ENCODE data around the gene ZBTB40. TPM values are rescaled to one million over a fixed set of nuclear protein-coding genes. Genes with fewer than 3 reads are reported as not detected.

The ZBTB40 gene
- total RNA-seq, 4 donors from 2014 or later = 5.9 to 14.3 (median 8.8) TPM

GRCh38 chr1:22535399-22535798 lies 83.7 kb downstream of the ZBTB40 start:
- Histone ChIP-seq H3K4me3 (no peak overlapping the region), H3K9me3 (no peaks in the 10 kb centered on the region), H3K4me1 (peaks cover 0 to 11% (median under 1%) of the 10 kb centered on the region in 3 donors), H3K36me3 (no peaks in the 10 kb centered on the region), H3K27ac (no peak overlapping the region), H3K27me3 (no peaks in the 10 kb centered on the region)
- DNase-seq = no peak
- WGBS, 2 donors = 70 to 100% methylated on average over 2 to 3 of the region's 6 CpGs
- intact Hi-C loops (cut with DNase I) = no loop called here
- TF ChIP-seq CTCF (IDR thresholded peaks at IDR 0.05) = no peak
- TF ChIP-seq POLR2A (IDR thresholded peaks at IDR 0.05) = no peak

GRCh38 chr1:22536506-22536905 lies 84.9 kb downstream of the ZBTB40 start:
- H3K27ac ChIP-seq = no peak overlapping the region
- DNase-seq = no peak
- H3K36me3 ChIP-seq = no peaks in the 10 kb centered on the region
- no peaks in the 10 kb centered on the region for H3K9me3 ChIP-seq
- H3K4me3 ChIP-seq = no peak overlapping the region
- no peaks in the 10 kb centered on the region for H3K27me3 ChIP-seq
- no peaks in the 10 kb centered on the region for H3K4me1 ChIP-seq
- TF ChIP-seq POLR2A (IDR thresholded peaks at IDR 0.05) (no peak), CTCF (IDR thresholded peaks at IDR 0.05) (no peak)
- intact Hi-C loops (cut with DNase I) = no loop called here
- 81 to 83% methylated on average over 1 to 6 of the region's 7 CpGs for WGBS, 2 donors

- H3K9me3 ChIP-seq = no peaks in the 10 kb centered on the region
- intact Hi-C loops (cut with DNase I) = no loop called here
- H3K4me3 ChIP-seq = no peak overlapping the region
- no peak for DNase-seq
- TF ChIP-seq POLR2A (IDR thresholded peaks at IDR 0.05) (no peak), CTCF (IDR thresholded peaks at IDR 0.05) (no peak)
- H3K27me3 ChIP-seq = no peaks in the 10 kb centered on the region
- no peaks in the 10 kb centered on the region for H3K4me1 ChIP-seq
- 76 to 84% methylated on average over 11 to 12 of the region's 13 CpGs for WGBS, 2 donors
- H3K27ac ChIP-seq = no peak overlapping the region
- H3K36me3 ChIP-seq = no peaks in the 10 kb centered on the region
Observed at GRCh38 chr1:22537441-22538139, 85.9 kb downstream of the ZBTB40 start.

- TF ChIP-seq CTCF (IDR thresholded peaks at IDR 0.05) = no peak
- no peak for TF ChIP-seq POLR2A (IDR thresholded peaks at IDR 0.05)
- Histone ChIP-seq H3K4me3 (no peak overlapping the region), H3K27ac (no peak overlapping the region), H3K4me1 (no peaks in the 10 kb centered on the region), H3K36me3 (no peaks in the 10 kb centered on the region), H3K9me3 (no peaks in the 10 kb centered on the region), H3K27me3 (peaks cover 0 to 18% (median 0%) of the 10 kb centered on the region in 4 donors)
- 74 to 78% methylated on average over 16 of the region's 16 CpGs for WGBS, 2 donors
- intact Hi-C loops (cut with DNase I) = no loop called here
- no peak for DNase-seq
Observed at GRCh38 chr1:22539510-22540118, 88.0 kb downstream of the ZBTB40 start.

- DNase-seq = no peak
- Histone ChIP-seq H3K27me3 (peaks cover 0 to 26% (median 0%) of the 10 kb centered on the region in 4 donors), H3K4me1 (peaks cover 0 to 7% (median 0%) of the 10 kb centered on the region in 3 donors), H3K4me3 (no peak overlapping the region), H3K9me3 (no peaks in the 10 kb centered on the region), H3K27ac (no peak overlapping the region), H3K36me3 (no peaks in the 10 kb centered on the region)
- TF ChIP-seq POLR2A (IDR thresholded peaks at IDR 0.05) (no peak), CTCF (IDR thresholded peaks at IDR 0.05) (no peak)
- WGBS, 2 donors = 27 to 54% methylated on average over 5 of the region's 5 CpGs
- intact Hi-C loops (cut with DNase I) = no loop called here
Observed at GRCh38 chr1:22540337-22540736, 88.7 kb downstream of the ZBTB40 start.

Data from esophagus squamous epithelium (tissue), 5 donors.